Forelimb muscle (tissue), 1 donor: ENCODE data around the gene STAP2. TPM values are rescaled to one million over a fixed set of nuclear protein-coding genes. Genes with fewer than 3 reads are reported as not detected.

Experiments used
- polyA plus RNA-seq: library from polyadenylated mRNA; unstranded; fragments of 120-200 nt; gene quantifications from one replicate; pipeline ENCODE4 v1.2.1, GENCODE V29; 2013; ENCODE audit not compliant: insufficient read length

STAP2 gene
- polyA plus RNA-seq, 1 donor = 4.9 TPM

Other genes starting within 250 kb of the STAP2 start
- gene MAP2K2, start 214.7 kb downstream of the STAP2 start, polyA plus RNA-seq = 119 TPM
- gene CREB3L3, start 185.2 kb downstream of the STAP2 start, polyA plus RNA-seq = not detected
- gene SIRT6, start 156.3 kb downstream of the STAP2 start, polyA plus RNA-seq = 11.2 TPM
- gene ANKRD24, start 156.1 kb downstream of the STAP2 start, polyA plus RNA-seq = 2.9 TPM
- gene EBI3, start 109.3 kb downstream of the STAP2 start, polyA plus RNA-seq = 0.38 TPM
- 12.9 TPM for gene YJU2, start 91.7 kb downstream of the STAP2 start, polyA plus RNA-seq
- 117 TPM for gene SHD, start 59.6 kb downstream of the STAP2 start, polyA plus RNA-seq
- 0.46 TPM for gene TMIGD2, start 36.4 kb downstream of the STAP2 start, polyA plus RNA-seq
- 2.4 TPM for gene FSD1, start 34.2 kb downstream of the STAP2 start, polyA plus RNA-seq
- 15.9 TPM for gene MPND, start 4.7 kb upstream of the STAP2 start, polyA plus RNA-seq
- 57.7 TPM for gene SH3GL1, start 61.7 kb upstream of the STAP2 start, polyA plus RNA-seq
- 11.1 TPM for gene CHAF1A, start 63.8 kb upstream of the STAP2 start, polyA plus RNA-seq
- gene UBXN6, start 119.0 kb upstream of the STAP2 start, polyA plus RNA-seq = 106 TPM
- 70.0 TPM for gene HDGFL2, start 133.5 kb upstream of the STAP2 start, polyA plus RNA-seq
- gene PLIN4, start 179.7 kb upstream of the STAP2 start, polyA plus RNA-seq = 12.8 TPM
- 2.9 TPM for gene PLIN5, start 196.4 kb upstream of the STAP2 start, polyA plus RNA-seq
- 0.49 TPM for gene LRG1, start 201.2 kb upstream of the STAP2 start, polyA plus RNA-seq
- gene SEMA6B, start 220.9 kb upstream of the STAP2 start, polyA plus RNA-seq = 44.3 TPM